Adipocyte (in vitro differentiated cells): ENCODE results near the gene GMPR.

ENCODE experiments used
- DNase-seq: peaks from one replicate; pipeline ENCODE4 v3.0.0-alpha.2; 2015; ENCODE audit warnings: low read depth
- H3K27me3 ChIP-seq: replicated peaks from 2 replicates; pipeline ENCODE4 v1.7.0; 2013; ENCODE audit warnings: mild to moderate bottlenecking, low read length, moderate library complexity; ENCODE audit not compliant: control insufficient read depth, insufficient read depth
- H3K36me3 ChIP-seq: 2 replicates; pipeline ENCODE4 v1.7.0; 2013; ENCODE audit warnings: low read length, mild to moderate bottlenecking, moderate library complexity; ENCODE audit not compliant: control insufficient read depth, insufficient read depth, severe bottlenecking
- H3K4me1 ChIP-seq: 2 replicates; pipeline ENCODE4 v1.7.0; 2013; ENCODE audit warnings: mild to moderate bottlenecking, low read length, moderate library complexity; ENCODE audit not compliant: control insufficient read depth, insufficient read depth
- H3K4me3 ChIP-seq: 2 replicates; pipeline ENCODE4 v1.7.0; 2013; ENCODE audit warnings: mild to moderate bottlenecking, low read length, moderate library complexity
- H3K9ac ChIP-seq: 2 replicates; pipeline ENCODE4 v1.7.0; 2013; ENCODE audit warnings: mild to moderate bottlenecking, low read length, moderate library complexity
- H3K9me3 ChIP-seq: 2 replicates; pipeline ENCODE4 v1.7.0; 2013; ENCODE audit warnings: mild to moderate bottlenecking, low read length, moderate library complexity; ENCODE audit not compliant: control insufficient read depth

GMPR gene

DNA sequence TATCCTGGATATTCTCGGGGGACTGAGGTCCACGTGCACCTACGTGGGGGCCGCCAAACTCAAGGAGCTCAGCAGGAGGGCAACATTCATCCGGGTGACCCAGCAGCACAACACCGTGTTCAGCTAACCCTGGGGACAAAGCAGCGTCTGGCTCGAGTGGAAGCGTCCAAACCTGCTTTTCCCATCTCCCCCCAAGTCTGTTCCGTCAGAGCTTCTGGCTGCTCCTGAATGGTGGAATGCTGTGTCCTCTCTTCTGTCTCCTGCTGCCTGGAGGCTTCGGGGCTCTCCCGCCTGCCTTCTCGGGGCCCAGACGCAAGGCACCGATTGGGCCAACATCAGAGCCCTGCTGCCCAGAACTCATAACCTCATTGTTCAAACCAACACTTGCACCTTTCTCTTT, 56.7 kb downstream of the GMPR start:
- Histone ChIP-seq H3K4me1 (no peaks in the 10 kb centered on the region), H3K27me3 (no peaks in the 10 kb centered on the region), H3K36me3 (no peaks in the 10 kb centered on the region), H3K9me3 (no peaks in the 10 kb centered on the region), H3K9ac (no peak overlapping the region), H3K4me3 (no peak overlapping the region)
- DNase-seq = no peak

DNA sequence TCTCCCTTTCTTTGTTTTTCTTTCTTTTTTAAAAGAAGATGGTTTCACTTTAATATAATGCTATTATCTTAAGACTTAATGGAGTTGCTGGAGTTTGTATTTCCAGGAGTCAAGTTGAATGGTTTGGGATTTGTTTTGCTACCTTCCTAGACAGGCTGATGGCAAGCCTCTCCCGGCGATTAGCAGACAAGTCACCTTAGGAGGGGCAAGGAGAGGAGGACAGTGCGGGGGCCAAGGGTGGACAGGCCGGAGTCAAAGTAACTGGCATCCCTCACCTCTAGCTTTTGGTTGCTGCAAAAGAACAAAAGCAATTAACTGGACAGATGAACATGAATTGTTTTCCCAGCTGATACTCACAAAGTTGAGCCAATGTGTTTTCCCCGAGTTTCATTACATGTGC, 57.1 kb downstream of the GMPR start:
- no peaks in the 10 kb centered on the region for H3K4me1 ChIP-seq
- H3K4me3 ChIP-seq = no peak overlapping the region
- H3K36me3 ChIP-seq = no peaks in the 10 kb centered on the region
- DNase-seq = no peak
- no peaks in the 10 kb centered on the region for H3K9me3 ChIP-seq
- H3K27me3 ChIP-seq = no peaks in the 10 kb centered on the region
- no peak overlapping the region for H3K9ac ChIP-seq

DNA sequence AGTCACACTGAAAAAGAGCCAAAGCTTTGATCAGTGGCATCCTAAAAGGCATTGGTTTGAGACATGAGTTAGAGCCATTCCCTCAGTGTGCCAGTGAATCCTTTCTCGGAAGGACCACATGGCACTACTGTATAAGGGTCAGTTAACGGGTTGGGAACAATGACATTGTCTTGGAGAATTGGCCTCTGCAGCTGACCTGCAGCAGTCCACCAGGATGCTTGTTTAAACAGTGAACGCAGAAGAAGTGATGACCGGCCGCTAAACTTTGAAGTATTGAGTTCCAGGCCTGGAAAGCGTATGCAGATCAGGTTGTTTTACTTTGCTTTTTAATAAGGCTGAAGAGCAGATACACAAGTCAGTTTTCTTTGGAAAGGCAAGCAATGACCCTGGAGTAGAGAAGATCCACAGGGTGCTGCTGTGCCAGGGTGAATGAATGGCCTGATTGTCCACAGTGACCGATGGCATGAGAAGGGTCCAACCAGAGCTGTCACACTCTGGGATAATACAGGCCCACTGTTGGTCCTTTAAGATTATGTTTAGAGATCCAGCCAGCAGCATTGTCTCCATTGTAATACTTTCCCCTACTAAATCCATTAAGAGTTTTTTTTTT, 57.8 kb downstream of the GMPR start:
- no peak for DNase-seq
- H3K27me3 ChIP-seq = no peaks in the 10 kb centered on the region

DNA sequence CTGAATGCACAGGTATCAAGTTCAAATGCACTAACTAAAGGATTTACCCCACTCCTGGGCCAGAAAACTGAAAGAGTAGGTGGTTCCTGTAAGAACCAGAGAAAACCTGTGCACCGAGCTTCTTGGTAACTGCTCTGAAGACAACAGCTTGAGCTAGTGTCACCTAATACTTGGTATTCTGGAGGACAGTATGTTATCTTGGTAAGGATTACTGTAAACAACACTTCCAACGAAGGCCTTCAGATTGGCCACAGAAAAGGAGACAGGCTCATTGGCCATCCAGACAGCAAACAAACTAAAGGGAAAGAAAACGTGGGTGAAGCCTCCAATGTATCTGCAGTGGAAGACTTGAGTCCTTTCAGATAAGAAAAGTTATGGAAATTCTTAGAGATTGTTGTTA, 61.5 kb downstream of the GMPR start:
- Histone ChIP-seq H3K4me3 (no peak overlapping the region), H3K4me1 (no peaks in the 10 kb centered on the region), H3K9ac (no peak overlapping the region), H3K27me3 (no peaks in the 10 kb centered on the region), H3K9me3 (no peaks in the 10 kb centered on the region), H3K36me3 (no peaks in the 10 kb centered on the region)
- DNase-seq = no peak

More for the DNA sequence above, 57.8 kb downstream of the GMPR start:
- H3K36me3 ChIP-seq = no peaks in the 10 kb centered on the region
- no peaks in the 10 kb centered on the region for H3K9me3 ChIP-seq
- no peak overlapping the region for H3K9ac ChIP-seq
- H3K4me3 ChIP-seq = no peak overlapping the region
- H3K4me1 ChIP-seq = no peaks in the 10 kb centered on the region

DNA sequence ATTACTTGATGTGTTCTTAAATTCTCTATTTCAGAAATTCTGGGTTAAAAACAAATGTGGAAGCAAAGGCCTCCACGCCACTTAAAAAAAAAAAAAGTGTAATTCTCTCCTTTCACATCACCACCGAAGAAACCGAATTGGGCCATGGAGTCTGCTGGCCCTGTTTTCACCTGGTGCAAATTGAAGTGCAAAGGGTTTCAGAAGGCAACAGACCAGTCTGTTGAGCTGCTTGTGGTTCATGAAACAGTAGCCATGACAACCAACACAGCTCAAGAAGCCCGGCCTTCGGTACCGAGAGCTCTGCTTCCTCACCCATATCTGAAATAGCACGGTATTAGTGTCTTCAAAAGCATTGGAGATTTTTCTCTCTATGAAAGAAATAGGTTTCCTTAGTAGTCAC, 63.1 kb downstream of the GMPR start:
- no peak overlapping the region for H3K9ac ChIP-seq
- H3K4me3 ChIP-seq = no peak overlapping the region
- H3K4me1 ChIP-seq = no peaks in the 10 kb centered on the region
- DNase-seq = no peak
- no peaks in the 10 kb centered on the region for H3K36me3 ChIP-seq
- H3K27me3 ChIP-seq = no peaks in the 10 kb centered on the region
- H3K9me3 ChIP-seq = no peaks in the 10 kb centered on the region

DNA sequence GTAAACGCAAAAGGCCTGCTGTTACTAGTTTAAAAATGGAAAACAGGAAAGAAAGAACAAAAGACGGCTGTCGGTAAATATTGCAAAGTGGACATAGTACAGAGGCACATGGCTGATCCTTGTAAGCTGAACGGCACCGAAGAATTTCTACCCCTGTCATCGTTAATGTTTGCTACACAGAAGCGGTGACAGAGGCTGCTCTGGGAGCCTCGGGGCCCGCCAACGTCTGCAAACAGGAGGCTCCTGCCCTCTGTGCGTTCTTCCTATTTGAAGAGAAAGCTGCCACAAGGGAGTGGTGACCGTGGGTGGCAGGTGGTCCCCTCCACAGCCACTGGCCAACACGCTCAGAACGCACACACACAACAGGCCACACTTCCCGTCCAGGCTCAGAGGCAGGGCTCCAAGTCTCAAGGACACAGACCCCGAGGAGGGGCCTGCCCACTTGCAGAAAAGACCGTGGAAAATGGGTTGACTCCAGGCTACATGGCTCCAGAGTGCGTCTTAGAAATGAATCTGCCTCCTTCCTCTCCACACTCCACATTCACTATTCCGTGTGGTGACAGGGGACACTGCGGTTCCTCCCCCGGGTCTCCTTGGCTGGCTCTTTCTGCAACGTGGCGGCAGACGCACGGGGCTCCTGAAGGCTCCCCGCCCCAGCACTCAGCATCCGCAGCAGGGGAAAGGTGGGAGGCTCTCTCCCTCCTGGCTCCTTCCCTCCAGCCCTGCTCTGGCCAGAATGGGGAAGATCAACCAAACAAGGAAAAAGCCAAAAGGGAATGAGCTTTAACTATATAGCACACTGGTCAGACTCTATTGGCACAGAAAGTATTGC, 64.5 kb downstream of the GMPR start:
- H3K4me1 ChIP-seq = no peaks in the 10 kb centered on the region
- H3K9ac ChIP-seq = no peak overlapping the region
- no peak overlapping the region for H3K4me3 ChIP-seq
- no peaks in the 10 kb centered on the region for H3K9me3 ChIP-seq
- H3K36me3 ChIP-seq = no peaks in the 10 kb centered on the region
- no peaks in the 10 kb centered on the region for H3K27me3 ChIP-seq
- no peak for DNase-seq

DNA sequence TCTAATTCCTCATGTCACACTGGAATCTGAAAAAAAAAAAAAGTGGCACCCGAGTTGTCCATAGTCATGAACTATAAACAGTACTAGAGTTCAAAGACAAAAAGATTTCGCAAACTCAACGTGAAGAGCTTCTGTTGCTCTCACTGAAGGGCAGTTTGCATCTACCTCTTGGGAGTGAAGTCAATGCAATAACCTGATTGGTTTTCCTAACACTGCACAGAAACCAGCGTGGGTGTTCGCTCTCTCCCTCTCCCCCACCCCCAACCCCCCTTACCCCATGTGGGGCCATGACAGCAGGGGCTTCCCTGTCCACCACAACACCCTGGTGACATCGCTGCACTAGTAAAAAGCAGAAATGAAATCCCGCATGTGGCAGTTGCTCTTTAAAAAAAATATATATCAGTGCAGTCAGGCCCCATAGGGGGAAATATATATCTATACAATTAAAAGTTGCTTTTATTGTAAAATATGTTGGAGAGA, 66.9 kb downstream of the GMPR start:
- H3K4me3 ChIP-seq = no peak overlapping the region
- H3K27me3 ChIP-seq = no peaks in the 10 kb centered on the region
- no peak overlapping the region for H3K9ac ChIP-seq
- H3K4me1 ChIP-seq = no peaks in the 10 kb centered on the region
- H3K36me3 ChIP-seq = no peaks in the 10 kb centered on the region
- no peak for DNase-seq
- no peaks in the 10 kb centered on the region for H3K9me3 ChIP-seq

DNA sequence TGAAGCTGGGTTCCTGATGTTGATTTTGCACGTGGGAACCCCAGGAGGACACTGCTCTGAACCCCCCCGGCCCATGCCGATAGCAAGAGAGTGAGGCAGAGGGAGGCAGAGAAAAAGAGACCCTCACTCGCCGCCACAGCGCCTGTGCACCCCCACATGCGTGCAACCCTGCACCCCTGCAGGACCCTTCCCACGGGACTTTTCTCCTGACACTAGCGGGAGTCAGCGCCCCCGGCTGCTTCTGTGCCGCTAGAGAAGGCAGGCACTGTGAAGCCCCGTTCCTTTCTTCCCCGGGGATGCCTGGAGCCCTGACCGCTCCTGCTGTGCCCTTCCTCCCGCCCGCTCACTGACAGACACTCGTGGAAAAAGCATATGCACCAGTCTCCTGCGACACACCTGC, 67.4 kb downstream of the GMPR start:
- H3K36me3 ChIP-seq = no peaks in the 10 kb centered on the region
- no peak overlapping the region for H3K4me3 ChIP-seq
- no peaks in the 10 kb centered on the region for H3K4me1 ChIP-seq
- no peak overlapping the region for H3K9ac ChIP-seq
- no peak for DNase-seq
- H3K27me3 ChIP-seq = no peaks in the 10 kb centered on the region
- no peaks in the 10 kb centered on the region for H3K9me3 ChIP-seq

DNA sequence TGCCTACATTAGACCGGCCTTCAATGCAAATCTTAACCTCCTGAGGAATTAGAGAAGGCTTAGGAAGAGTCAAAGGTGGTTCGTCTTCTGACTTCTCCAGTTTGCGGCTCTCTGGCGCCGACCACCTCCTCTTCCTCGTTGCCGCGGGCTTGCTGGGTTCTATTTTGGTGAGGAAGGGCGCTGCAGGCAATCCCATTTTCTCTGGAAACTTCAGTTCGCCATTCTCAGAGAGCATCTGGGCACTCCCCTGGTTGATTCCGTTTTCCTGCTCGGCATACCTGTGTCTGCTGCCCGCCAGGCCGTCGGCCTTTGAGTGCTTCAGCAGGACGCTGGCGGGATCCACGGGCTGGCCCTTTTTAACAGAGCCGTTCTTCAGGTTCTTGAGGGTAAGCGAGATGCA, 67.9 kb downstream of the GMPR start:
- H3K9ac ChIP-seq = no peak overlapping the region
- no peaks in the 10 kb centered on the region for H3K36me3 ChIP-seq
- no peaks in the 10 kb centered on the region for H3K9me3 ChIP-seq
- no peaks in the 10 kb centered on the region for H3K4me1 ChIP-seq
- no peak for DNase-seq
- no peaks in the 10 kb centered on the region for H3K27me3 ChIP-seq
- H3K4me3 ChIP-seq = no peak overlapping the region

DNA sequence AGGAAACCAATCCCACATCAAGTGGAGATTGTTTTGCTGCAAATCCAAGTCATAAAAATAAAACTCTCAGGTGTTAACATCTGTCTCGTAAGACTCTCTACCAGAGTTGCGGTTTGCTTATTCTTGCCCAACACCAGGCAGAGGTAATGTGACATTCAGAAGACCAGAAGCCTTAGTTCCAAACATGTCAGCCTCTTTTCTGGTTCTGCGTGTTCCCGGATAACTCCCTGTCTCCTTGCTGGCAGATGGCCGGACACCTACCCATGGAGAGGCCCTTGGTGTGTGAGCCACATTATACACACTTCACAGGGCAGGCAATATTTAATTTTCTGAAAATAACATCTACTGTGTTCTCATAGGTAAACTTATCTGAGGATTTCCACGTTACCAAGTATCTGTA, 73.4 kb downstream of the GMPR start:
- Histone ChIP-seq H3K36me3 (no peaks in the 10 kb centered on the region), H3K9ac (no peak overlapping the region), H3K4me1 (peaks cover 1% of the 10 kb centered on the region), H3K27me3 (no peaks in the 10 kb centered on the region), H3K4me3 (no peak overlapping the region), H3K9me3 (no peaks in the 10 kb centered on the region)
- no peak for DNase-seq

DNA sequence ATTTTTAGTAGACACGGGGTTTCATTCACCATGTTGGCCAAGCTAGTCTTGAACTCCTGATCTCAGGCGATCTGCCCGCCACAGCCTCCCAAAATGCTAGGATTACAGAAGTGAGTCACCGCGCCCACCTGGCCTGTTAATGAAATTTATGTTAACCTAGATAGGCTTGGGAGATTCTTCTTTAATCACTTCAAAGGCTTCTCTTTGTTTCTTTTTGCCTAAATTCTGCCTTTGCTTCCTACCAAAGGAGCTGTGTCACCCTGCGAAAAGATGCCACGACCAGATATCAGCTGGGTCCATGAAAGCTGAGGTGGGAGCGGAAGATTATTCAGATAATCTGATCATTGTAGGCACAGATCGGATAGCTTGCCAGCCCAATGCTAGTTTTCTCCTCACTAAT, 75.3 kb downstream of the GMPR start:
- no peaks in the 10 kb centered on the region for H3K9me3 ChIP-seq
- H3K9ac ChIP-seq = no peak overlapping the region
- no peaks in the 10 kb centered on the region for H3K27me3 ChIP-seq
- DNase-seq = no peak
- no peaks in the 10 kb centered on the region for H3K36me3 ChIP-seq
- no peak overlapping the region for H3K4me3 ChIP-seq
- peaks cover 16% of the 10 kb centered on the region for H3K4me1 ChIP-seq
